ENCODE measurements around the gene SPAG16. TPM values are rescaled to one million over a fixed set of nuclear protein-coding genes. Genes with fewer than 3 reads are reported as not detected.

The SPAG16 gene
- total RNA-seq, 2 donors from 2014 or later, result 27.1 to 29.2 TPM

GRCh38 chr2:214226061-214226460, 941.8 kb downstream of the SPAG16 start:
- Histone ChIP-seq H3K9me3 (no peaks in the 10 kb centered on the region), H3K36me3 (no peaks in the 10 kb centered on the region), H3K4me3 (no peak overlapping the region), H3K4me1 (replicated peaks) (no peaks in the 10 kb centered on the region), H3K27ac (no peak overlapping the region), H3K27me3 (replicated peaks; ENCODE audit: insufficient read depth) (no peaks in the 10 kb centered on the region)
- 85% methylated on average over 2 of the region's 2 CpGs for WGBS
- DNase-seq (ENCODE audit: low spot score), result no peak
- intact Hi-C loops (cut with DNase I), result no loop called here
- no peak for TF ChIP-seq POLR2A (IDR thresholded peaks at IDR 0.05)
- no peak for TF ChIP-seq CTCF (IDR thresholded peaks at IDR 0.05)
- TF ChIP-seq POLR2AphosphoS5 (IDR thresholded peaks at IDR 0.05), result no peak

- Histone ChIP-seq H3K4me1 (replicated peaks) (no peaks in the 10 kb centered on the region), H3K4me3 (no peak overlapping the region), H3K9me3 (no peaks in the 10 kb centered on the region), H3K36me3 (no peaks in the 10 kb centered on the region), H3K27me3 (replicated peaks; ENCODE audit: insufficient read depth) (no peaks in the 10 kb centered on the region), H3K27ac (no peak overlapping the region)
- TF ChIP-seq POLR2AphosphoS5 (IDR thresholded peaks at IDR 0.05) (no peak), POLR2A (IDR thresholded peaks at IDR 0.05) (no peak), CTCF (IDR thresholded peaks at IDR 0.05) (no peak)
- intact Hi-C loops (cut with DNase I), result no loop called here
- DNase-seq (ENCODE audit: low spot score), result no peak
- WGBS, result 77% methylated on average over 2 of the region's 2 CpGs
Measured at GRCh38 chr2:214232271-214232670, 948.0 kb downstream of the SPAG16 start.

GRCh38 chr2:214233164-214233563, 948.9 kb downstream of the SPAG16 start:
- no peak for TF ChIP-seq POLR2AphosphoS5 (IDR thresholded peaks at IDR 0.05)
- no peak for TF ChIP-seq POLR2A (IDR thresholded peaks at IDR 0.05)
- no peak for TF ChIP-seq CTCF (IDR thresholded peaks at IDR 0.05)
- H3K9me3 ChIP-seq, result no peaks in the 10 kb centered on the region
- H3K4me3 ChIP-seq, result no peak overlapping the region
- no peaks in the 10 kb centered on the region for H3K36me3 ChIP-seq
- no peak for DNase-seq (ENCODE audit: low spot score)
- intact Hi-C loops (cut with DNase I), result no loop called here
- no peaks in the 10 kb centered on the region for H3K4me1 ChIP-seq (replicated peaks)
- no peaks in the 10 kb centered on the region for H3K27me3 ChIP-seq (replicated peaks; ENCODE audit: insufficient read depth)
- no peak overlapping the region for H3K27ac ChIP-seq

GRCh38 chr2:214242797-214243196, 958.5 kb downstream of the SPAG16 start:
- no peaks in the 10 kb centered on the region for H3K9me3 ChIP-seq
- no peaks in the 10 kb centered on the region for H3K27me3 ChIP-seq (replicated peaks; ENCODE audit: insufficient read depth)
- TF ChIP-seq POLR2A (IDR thresholded peaks at IDR 0.05), result no peak
- no peak for TF ChIP-seq POLR2AphosphoS5 (IDR thresholded peaks at IDR 0.05)
- no peak for TF ChIP-seq CTCF (IDR thresholded peaks at IDR 0.05)
- H3K27ac ChIP-seq, result no peak overlapping the region
- 73% methylated on average over 1 of the region's 1 CpG for WGBS
- DNase-seq (ENCODE audit: low spot score), result no peak
- intact Hi-C loops (cut with DNase I), result no loop called here
- no peaks in the 10 kb centered on the region for H3K36me3 ChIP-seq
- H3K4me1 ChIP-seq (replicated peaks), result no peaks in the 10 kb centered on the region
- no peak overlapping the region for H3K4me3 ChIP-seq

- no peak for DNase-seq (ENCODE audit: low spot score)
- Histone ChIP-seq H3K27ac (no peak overlapping the region), H3K9me3 (no peaks in the 10 kb centered on the region), H3K36me3 (no peaks in the 10 kb centered on the region), H3K4me1 (replicated peaks) (no peaks in the 10 kb centered on the region), H3K27me3 (replicated peaks; ENCODE audit: insufficient read depth) (no peaks in the 10 kb centered on the region), H3K4me3 (no peak overlapping the region)
- intact Hi-C loops (cut with DNase I), result no loop called here
- WGBS, result 63% methylated on average over 1 of the region's 1 CpG
- TF ChIP-seq CTCF (IDR thresholded peaks at IDR 0.05), result no peak
- TF ChIP-seq POLR2AphosphoS5 (IDR thresholded peaks at IDR 0.05), result no peak
- no peak for TF ChIP-seq POLR2A (IDR thresholded peaks at IDR 0.05)
Measured at GRCh38 chr2:214244847-214245246, 960.6 kb downstream of the SPAG16 start.

Measured in prostate gland (tissue), 2 donors.